Measurements from ENCODE around the gene NCEH1. TPM values are rescaled to one million over a fixed set of nuclear protein-coding genes. Genes with fewer than 3 reads are reported as not detected.
A peak's percentile ranks its signal among the peaks of the same experiment; 100 is the strongest.

The NCEH1 gene
- total RNA-seq, 1 donor = 21.1 TPM

- no peak for TF ChIP-seq CTCF (IDR thresholded peaks at IDR 0.05; ENCODE audit: insufficient read depth, low read length)
- H3K4me3 ChIP-seq (ENCODE audit: low read depth, low read length) = no peak overlapping the region
- DNase-seq (ENCODE audit: low read depth) = peak; percentile 77
Observed at GRCh38 chr3:172626021-172626640, 84.7 kb downstream of the NCEH1 start.

- TF ChIP-seq CTCF (IDR thresholded peaks at IDR 0.05; ENCODE audit: insufficient read depth, low read length) = no peak
- peak; percentile 64 for DNase-seq (ENCODE audit: low read depth)
- no peak overlapping the region for H3K4me3 ChIP-seq (ENCODE audit: low read depth, low read length)
Observed at GRCh38 chr3:172625404-172625803, 85.5 kb downstream of the NCEH1 start.

GRCh38 chr3:172624999-172625398, 85.9 kb downstream of the NCEH1 start:
- no peak overlapping the region for H3K4me3 ChIP-seq (ENCODE audit: low read depth, low read length)
- no peak for DNase-seq (ENCODE audit: low read depth)
- no peak for TF ChIP-seq CTCF (IDR thresholded peaks at IDR 0.05; ENCODE audit: insufficient read depth, low read length)

- no peak overlapping the region for H3K4me3 ChIP-seq (ENCODE audit: low read depth, low read length)
- peak; percentile 62 for TF ChIP-seq CTCF (IDR thresholded peaks at IDR 0.05; ENCODE audit: insufficient read depth, low read length)
- DNase-seq (ENCODE audit: low read depth) = peak; percentile 77
Observed at GRCh38 chr3:172622916-172623700, 87.8 kb downstream of the NCEH1 start.

- no peak for TF ChIP-seq CTCF (IDR thresholded peaks at IDR 0.05; ENCODE audit: insufficient read depth, low read length)
- no peak for DNase-seq (ENCODE audit: low read depth)
- no peak overlapping the region for H3K4me3 ChIP-seq (ENCODE audit: low read depth, low read length)
Observed at GRCh38 chr3:172622156-172622555, 88.7 kb downstream of the NCEH1 start.

GRCh38 chr3:172617976-172618375, 92.9 kb downstream of the NCEH1 start:
- DNase-seq (ENCODE audit: low read depth) = no peak
- TF ChIP-seq CTCF (IDR thresholded peaks at IDR 0.05; ENCODE audit: insufficient read depth, low read length) = no peak
- no peak overlapping the region for H3K4me3 ChIP-seq (ENCODE audit: low read depth, low read length)
